IMR-90 (cell line): ENCODE measurements around the gene TMEM45A. TPM values are rescaled to one million over a fixed set of nuclear protein-coding genes. Genes with fewer than 3 reads are reported as not detected.

ENCODE experiments used
- ATAC-seq: fragments of 200-7000 bp; cut with Tn5 transposase; 2 replicates; pipeline ENCODE4 v1.9.1; 2020; ENCODE audit warnings: low read depth, mild to moderate bottlenecking, moderate library complexity
- BruUV-seq: library from RNA; stranded (reverse); fragments of 400-500 nt; replicated peaks from 2 replicates; lab custom pipeline; 2021; lab: Mats Ljungman, UMichigan
- CTCF ChIA-PET: fragments of 300-600 bp; formaldehyde crosslinking; extraction: SDS; loops from one replicate; lab custom pipeline; 2021; ENCODE audit warnings: antibody characterized with exemption; lab: Yijun Ruan, JAX
- POLR2A ChIA-PET: fragments of 300-600 bp; sonication (Branson Sonifier 250); formaldehyde crosslinking; loops from one replicate; lab custom pipeline; 2022; ENCODE audit warnings: antibody characterized with exemption; ENCODE audit not compliant: unreplicated experiment; lab: Charles Lee
- DNase-seq: peaks from one replicate; pipeline ENCODE4 v3.0.0; 2013
- H2AFZ ChIP-seq: replicated peaks from 2 replicates; pipeline ENCODE3; 2013; ENCODE audit warnings: low read length, mild to moderate bottlenecking; ENCODE audit not compliant: poor library complexity
- H2AK5ac ChIP-seq: 2 replicates; pipeline ENCODE4 v1.6.1; 2013; ENCODE audit warnings: low read depth, low read length, inconsistent platforms
- H2AK9ac ChIP-seq: replicated peaks from 2 replicates; pipeline ENCODE3; 2013; ENCODE audit warnings: mild to moderate bottlenecking, low read depth, low read length, moderate library complexity; ENCODE audit not compliant: poor library complexity
- H2BK120ac ChIP-seq: 2 replicates; pipeline ENCODE4 v1.6.1; 2013; ENCODE audit warnings: low read depth, low read length, inconsistent platforms
- H2BK15ac ChIP-seq: 3 replicates; pipeline ENCODE4 v1.6.1; 2013; ENCODE audit warnings: low read depth, low read length, inconsistent platforms
- H2BK20ac ChIP-seq: 2 replicates; pipeline ENCODE4 v1.6.1; 2013; ENCODE audit warnings: low read depth, mild to moderate bottlenecking, inconsistent platforms, low read length, moderate library complexity
- H2BK5ac ChIP-seq: 2 replicates; pipeline ENCODE4 v1.6.1; 2013; ENCODE audit warnings: mild to moderate bottlenecking, low read depth, low read length, inconsistent platforms; ENCODE audit not compliant: poor library complexity, severe bottlenecking
- H3K14ac ChIP-seq: replicated peaks from 2 replicates; pipeline ENCODE4 v1.6.1; 2013; ENCODE audit warnings: low read depth, low read length, inconsistent platforms
- H3K18ac ChIP-seq: 2 replicates; pipeline ENCODE4 v1.6.1; 2013; ENCODE audit warnings: low read depth, low read length, control low read depth
- H3K23ac ChIP-seq: 2 replicates; pipeline ENCODE4 v1.6.1; 2013; ENCODE audit warnings: low read depth, low read length, inconsistent platforms
- H3K27ac ChIP-seq: 2 replicates; pipeline ENCODE4 v1.5.1; 2013; ENCODE audit warnings: mild to moderate bottlenecking, control low read depth, low read length; ENCODE audit not compliant: insufficient read depth
- H3K27me3 ChIP-seq: 2 replicates; pipeline ENCODE4 v1.6.1; 2013; ENCODE audit warnings: low read length; ENCODE audit not compliant: control insufficient read depth, insufficient read depth
- H3K36me3 ChIP-seq: 2 replicates; pipeline ENCODE4 v1.6.1; 2013; ENCODE audit warnings: low read length, mixed read lengths; ENCODE audit not compliant: control insufficient read depth, insufficient read depth
- H3K4ac ChIP-seq: 2 replicates; pipeline ENCODE4 v1.6.1; 2013; ENCODE audit warnings: low read depth, low read length, inconsistent platforms
- H3K4me1 ChIP-seq: 2 replicates; pipeline ENCODE4 v1.6.1; 2013; ENCODE audit warnings: low read length, mixed read lengths; ENCODE audit not compliant: control insufficient read depth, insufficient read depth
- H3K4me2 ChIP-seq: 2 replicates; pipeline ENCODE4 v1.6.1; 2013; ENCODE audit warnings: low read depth, mild to moderate bottlenecking, control low read depth, low read length, moderate library complexity
- H3K4me3 ChIP-seq: 2 replicates; pipeline ENCODE4 v1.5.1; 2013; ENCODE audit warnings: low read depth, mild to moderate bottlenecking, control low read depth, low read length, moderate library complexity; ENCODE audit not compliant: insufficient read depth
- H3K56ac ChIP-seq: 2 replicates; pipeline ENCODE4 v1.6.1; 2013; ENCODE audit warnings: low read length, inconsistent platforms; ENCODE audit not compliant: insufficient read depth; ENCODE audit errors: extremely low read depth
- H3K79me1 ChIP-seq, 2 experiments: 2 replicates each; pipeline ENCODE4 v1.6.1; 2013; ENCODE audit warnings: low read length in 2 of 2, inconsistent platforms in 1 of 2, low read depth in 1 of 2
- H3K9ac ChIP-seq: 2 replicates; pipeline ENCODE4 v1.6.1; 2013; ENCODE audit warnings: low read depth, low read length, control low read depth
- H3K9me1 ChIP-seq: 2 replicates; pipeline ENCODE4 v1.6.1; 2013; ENCODE audit warnings: low read length, inconsistent platforms; ENCODE audit not compliant: insufficient read depth
- H3K9me3 ChIP-seq: 2 replicates; pipeline ENCODE4 v1.6.1; 2013; ENCODE audit warnings: low read length; ENCODE audit not compliant: control insufficient read depth, insufficient read depth
- H4K20me1 ChIP-seq: 2 replicates; pipeline ENCODE4 v1.6.1; 2013; ENCODE audit warnings: low read length, inconsistent platforms; ENCODE audit not compliant: insufficient read depth
- H4K5ac ChIP-seq: 2 replicates; pipeline ENCODE4 v1.6.1; 2013; ENCODE audit warnings: mild to moderate bottlenecking, low read depth, low read length, control low read depth
- H4K8ac ChIP-seq, 2 experiments: 2 replicates each; pipeline ENCODE4 v1.6.1; 2013; ENCODE audit warnings: low read depth in 2 of 2, low read length in 2 of 2, control low read depth in 1 of 2, inconsistent platforms in 1 of 2
- H4K91ac ChIP-seq: 2 replicates; pipeline ENCODE4 v1.6.1; 2013; ENCODE audit warnings: low read depth, low read length, inconsistent platforms; ENCODE audit not compliant: insufficient read depth
- BHLHE40 ChIP-seq: fragments of 150-350 bp; IDR thresholded peaks from 2 replicates; pipeline ENCODE4 v1.6.1; 2016; ENCODE audit warnings: mild to moderate bottlenecking, low read depth, low read length
- CEBPB ChIP-seq: IDR thresholded peaks from 2 replicates; pipeline ENCODE4 v1.6.1; 2012; ENCODE audit warnings: low read depth, low read length, improper control_type of control experiment
- CHD1 ChIP-seq: IDR thresholded peaks from 2 replicates; pipeline ENCODE4 v1.6.1; 2012; ENCODE audit warnings: low read depth, low read length, improper control_type of control experiment
- FOS ChIP-seq: fragments of 150-350 bp; IDR thresholded peaks from 2 replicates; pipeline ENCODE4 v1.6.1; 2016; ENCODE audit warnings: low read depth, low read length
- MAZ ChIP-seq: IDR thresholded peaks from 2 replicates; pipeline ENCODE4 v1.6.1; 2012; ENCODE audit warnings: low read depth, mild to moderate bottlenecking, low read length, improper control_type of control experiment, moderate library complexity, borderline replicate concordance
- NFE2L2 ChIP-seq: fragments of 150-350 bp; IDR thresholded peaks from 2 replicates; pipeline ENCODE4 v1.6.1; 2016; ENCODE audit warnings: low read depth, mild to moderate bottlenecking, low read length
- POLR2A ChIP-seq: IDR thresholded peaks from 2 replicates; pipeline ENCODE4 v1.6.1; 2012; ENCODE audit warnings: mild to moderate bottlenecking, low read depth, low read length
- RAD21 ChIP-seq: IDR thresholded peaks from 2 replicates; pipeline ENCODE4 v1.6.1; 2012; ENCODE audit warnings: low read length, improper control_type of control experiment
- RCOR1 ChIP-seq: IDR thresholded peaks from 2 replicates; pipeline ENCODE4 v1.6.1; 2012; ENCODE audit warnings: mild to moderate bottlenecking, low read length, improper control_type of control experiment; ENCODE audit not compliant: insufficient replicate concordance
- SMC3 ChIP-seq: fragments of 150-350 bp; IDR thresholded peaks from 2 replicates; pipeline ENCODE4 v1.6.1; 2016; ENCODE audit warnings: low read depth, mild to moderate bottlenecking, antibody characterized with exemption, low read length, moderate library complexity
- WGBS, 2 experiments: methylation state at CpG; one replicate each; pipeline versions ENCODE4 v1.1.5 to v1.1.7; 2013; ENCODE audit warnings: missing lambda C conversion rate in 2 of 2; ENCODE audit not compliant: insufficient read length in 1 of 2; ENCODE audit errors: extremely low coverage in 2 of 2; 5-methylcytosine and 5-hydroxymethylcytosine counted together
- dilution Hi-C: fragments of 300-500 bp; cut with HindIII; formaldehyde crosslinking; loops from one replicate; pipeline ENCODE4 v1.14.3; 2018; ENCODE audit warnings: low sequenced_read_pairs; ENCODE audit not compliant: unreplicated experiment
- in situ Hi-C: fragments of 300-500 bp; cut with MboI; formaldehyde crosslinking; loops from 3 replicates; pipeline ENCODE4 v1.14.3; 2019; ENCODE audit warnings: low sequenced_read_pairs, inconsistent platforms, mixed read lengths
- intact Hi-C: fragments of 100-400 bp; cut with micrococcal nuclease; formaldehyde crosslinking; loops from 2 replicates; pipeline ENCODE4 v1.10.0; 2022
- polyA plus RNA-seq, 3 experiments: library from polyadenylated mRNA; depleted of rRNA; stranded (reverse); fragments of >200 nt; gene quantifications; 2 replicates each; pipeline ENCODE4 v1.2.3, GENCODE V29; 2012; ENCODE audit warnings: low replicate concordance in 1 of 3
- total RNA-seq: library from RNA; depleted of rRNA; stranded (reverse); fragments of >200 nt; gene quantifications from 2 replicates; pipeline ENCODE4 v1.2.3, GENCODE V29; 2012
- TF ChIP-seq, protein P1 (sequence below): fragments of 150-350 bp; IDR thresholded peaks from 2 replicates; pipeline ENCODE4 v1.6.1; 2016; ENCODE audit warnings: low read depth, mild to moderate bottlenecking, low read length, moderate library complexity, borderline replicate concordance
- TF ChIP-seq, protein P2 (sequence below): conservative IDR thresholded peaks from 2 replicates; pipeline ENCODE4 v1.5.1; 2012; ENCODE audit warnings: mild to moderate bottlenecking, low read depth, low read length, improper control_type of control experiment

Gene TMEM45A
- total and polyA plus RNA-seq, 2 of the 4 experiments (the other 2 are of a cell fraction), result 13.6 to 21.7 TPM

DNA sequence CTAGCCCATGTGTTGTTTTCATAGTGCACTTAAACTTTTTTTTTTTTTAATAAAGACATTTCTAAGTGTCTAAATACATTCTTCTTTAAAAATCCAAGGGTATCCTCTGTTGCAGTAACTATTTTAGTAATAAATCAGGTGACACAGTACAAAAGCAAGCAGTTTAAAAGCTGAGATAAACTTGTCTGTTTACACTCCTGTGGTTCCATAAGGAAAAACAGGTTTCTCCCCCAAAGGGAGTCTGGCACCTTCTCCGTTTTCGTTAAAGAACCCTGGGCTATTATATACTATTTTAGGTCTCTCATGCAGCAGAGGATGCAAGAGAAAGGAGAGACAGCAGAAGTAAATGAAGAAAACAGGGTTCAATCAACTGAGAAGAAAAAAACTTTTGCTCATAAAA lies 43.2 kb upstream of the TMEM45A start:
- no peaks in the 10 kb centered on the region for H3K79me1 ChIP-seq
- H3K9ac ChIP-seq, result no peak overlapping the region
- WGBS, 2 experiments, result no CpG with 5 or more reads among the region's 2 CpGs
- no peak overlapping the region for H3K18ac ChIP-seq
- H3K4me1 ChIP-seq, result no peaks in the 10 kb centered on the region
- no peak overlapping the region for H4K8ac ChIP-seq
- intact Hi-C loops, result no loop called here
- no peak overlapping the region for H2AK5ac ChIP-seq
- no peak overlapping the region for H2BK15ac ChIP-seq
- CTCF ChIA-PET, result interaction anchor here (0.6 to 1.5 kb wide), 3 partner anchors 11 to 46 kb away, joined by 3 to 6 read pairs (median 5); no protein-coding TSS in a partner anchor
- H2AK9ac ChIP-seq, result no peak overlapping the region
- dilution Hi-C loops, result no loop called here
- no peaks in the 10 kb centered on the region for H3K27me3 ChIP-seq
- H2AFZ ChIP-seq, result no peak overlapping the region
- TF ChIP-seq, protein P1, sequence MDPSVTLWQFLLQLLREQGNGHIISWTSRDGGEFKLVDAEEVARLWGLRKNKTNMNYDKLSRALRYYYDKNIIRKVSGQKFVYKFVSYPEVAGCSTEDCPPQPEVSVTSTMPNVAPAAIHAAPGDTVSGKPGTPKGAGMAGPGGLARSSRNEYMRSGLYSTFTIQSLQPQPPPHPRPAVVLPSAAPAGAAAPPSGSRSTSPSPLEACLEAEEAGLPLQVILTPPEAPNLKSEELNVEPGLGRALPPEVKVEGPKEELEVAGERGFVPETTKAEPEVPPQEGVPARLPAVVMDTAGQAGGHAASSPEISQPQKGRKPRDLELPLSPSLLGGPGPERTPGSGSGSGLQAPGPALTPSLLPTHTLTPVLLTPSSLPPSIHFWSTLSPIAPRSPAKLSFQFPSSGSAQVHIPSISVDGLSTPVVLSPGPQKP, result no peak
- TF ChIP-seq POLR2A (no peak), FOS (no peak), RCOR1 (no peak), CEBPB (no peak), CHD1 (no peak), SMC3 (no peak), RAD21 (no peak), NFE2L2 (no peak), BHLHE40 (no peak), MAZ (no peak)
- TF ChIP-seq, protein P2, sequence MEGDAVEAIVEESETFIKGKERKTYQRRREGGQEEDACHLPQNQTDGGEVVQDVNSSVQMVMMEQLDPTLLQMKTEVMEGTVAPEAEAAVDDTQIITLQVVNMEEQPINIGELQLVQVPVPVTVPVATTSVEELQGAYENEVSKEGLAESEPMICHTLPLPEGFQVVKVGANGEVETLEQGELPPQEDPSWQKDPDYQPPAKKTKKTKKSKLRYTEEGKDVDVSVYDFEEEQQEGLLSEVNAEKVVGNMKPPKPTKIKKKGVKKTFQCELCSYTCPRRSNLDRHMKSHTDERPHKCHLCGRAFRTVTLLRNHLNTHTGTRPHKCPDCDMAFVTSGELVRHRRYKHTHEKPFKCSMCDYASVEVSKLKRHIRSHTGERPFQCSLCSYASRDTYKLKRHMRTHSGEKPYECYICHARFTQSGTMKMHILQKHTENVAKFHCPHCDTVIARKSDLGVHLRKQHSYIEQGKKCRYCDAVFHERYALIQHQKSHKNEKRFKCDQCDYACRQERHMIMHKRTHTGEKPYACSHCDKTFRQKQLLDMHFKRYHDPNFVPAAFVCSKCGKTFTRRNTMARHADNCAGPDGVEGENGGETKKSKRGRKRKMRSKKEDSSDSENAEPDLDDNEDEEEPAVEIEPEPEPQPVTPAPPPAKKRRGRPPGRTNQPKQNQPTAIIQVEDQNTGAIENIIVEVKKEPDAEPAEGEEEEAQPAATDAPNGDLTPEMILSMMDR, result no peak
- H3K14ac ChIP-seq, result no peak overlapping the region
- no peaks in the 10 kb centered on the region for H3K9me1 ChIP-seq
- no TSS peak for BruUV-seq
- DNase-seq (no peak), ATAC-seq (no peak)
- no peaks in the 10 kb centered on the region for H3K9me3 ChIP-seq
- H2BK120ac ChIP-seq, result no peak overlapping the region
- H3K4me2 ChIP-seq, result no peak overlapping the region
- no peak overlapping the region for H2BK5ac ChIP-seq
- no peaks in the 10 kb centered on the region for H4K20me1 ChIP-seq
- no peaks in the 10 kb centered on the region for H3K36me3 ChIP-seq
- H3K4ac ChIP-seq, result no peak overlapping the region
- H3K27ac ChIP-seq, result no peak overlapping the region
- no peak overlapping the region for H3K4me3 ChIP-seq
- no peak overlapping the region for H3K23ac ChIP-seq
- POLR2A ChIA-PET, result no interaction called here
- no peak overlapping the region for H4K91ac ChIP-seq
- in situ Hi-C loops, result no loop called here
- H2BK20ac ChIP-seq, result no peak overlapping the region
- no peak overlapping the region for H3K56ac ChIP-seq
- no peak overlapping the region for H4K5ac ChIP-seq
